AG04450 (cell line): ENCODE measurements around the gene PRM3. TPM values are rescaled to one million over a fixed set of nuclear protein-coding genes. Genes with fewer than 3 reads are reported as not detected.

Experiments used
- CTCF ChIA-PET: fragments of 300-600, 350-600 bp; formaldehyde crosslinking; extraction: SDS; loops from one replicate; lab custom pipeline; 2022; ENCODE audit warnings: antibody characterized with exemption, inconsistent platforms; lab: Charles Lee
- POLR2A ChIA-PET: fragments of 350-600 bp; formaldehyde crosslinking; extraction: SDS; loops from one replicate; lab custom pipeline; 2021; ENCODE audit warnings: antibody characterized with exemption, inconsistent platforms; lab: Yijun Ruan, JAX
- DNase-seq: peaks from one replicate; pipeline ENCODE4 v3.0.0-alpha.2; 2011; ENCODE audit warnings: low read depth, low spot score
- H3K27ac ChIP-seq: one replicate; pipeline ENCODE4 v1.5.1; 2012; ENCODE audit warnings: low read depth, low read length, control low read depth
- H3K27me3 ChIP-seq: one replicate; pipeline ENCODE4 v1.6.0; 2012; ENCODE audit warnings: low read length; ENCODE audit not compliant: control insufficient read depth, insufficient read depth
- H3K4me3 ChIP-seq: 2 replicates; pipeline ENCODE4 v1.5.1; 2011; ENCODE audit warnings: mild to moderate bottlenecking, low read depth, low read length, control low read depth
- H3K9me3 ChIP-seq: 2 replicates; pipeline ENCODE4 v1.5.1; 2012; ENCODE audit warnings: low read length; ENCODE audit not compliant: control insufficient read depth, insufficient read depth
- CTCF ChIP-seq: IDR thresholded peaks from 2 replicates; pipeline ENCODE4 v1.5.1; 2011; ENCODE audit warnings: low read depth, low read length, control low read depth, inconsistent platforms
- polyA plus RNA-seq: library from polyadenylated mRNA; depleted of rRNA; stranded (reverse); fragments of >200 nt; gene quantifications from 2 replicates; pipeline ENCODE4 v1.2.3, GENCODE V29; 2011

The PRM3 gene
- polyA plus RNA-seq, 1 experiment: not detected

DNA sequence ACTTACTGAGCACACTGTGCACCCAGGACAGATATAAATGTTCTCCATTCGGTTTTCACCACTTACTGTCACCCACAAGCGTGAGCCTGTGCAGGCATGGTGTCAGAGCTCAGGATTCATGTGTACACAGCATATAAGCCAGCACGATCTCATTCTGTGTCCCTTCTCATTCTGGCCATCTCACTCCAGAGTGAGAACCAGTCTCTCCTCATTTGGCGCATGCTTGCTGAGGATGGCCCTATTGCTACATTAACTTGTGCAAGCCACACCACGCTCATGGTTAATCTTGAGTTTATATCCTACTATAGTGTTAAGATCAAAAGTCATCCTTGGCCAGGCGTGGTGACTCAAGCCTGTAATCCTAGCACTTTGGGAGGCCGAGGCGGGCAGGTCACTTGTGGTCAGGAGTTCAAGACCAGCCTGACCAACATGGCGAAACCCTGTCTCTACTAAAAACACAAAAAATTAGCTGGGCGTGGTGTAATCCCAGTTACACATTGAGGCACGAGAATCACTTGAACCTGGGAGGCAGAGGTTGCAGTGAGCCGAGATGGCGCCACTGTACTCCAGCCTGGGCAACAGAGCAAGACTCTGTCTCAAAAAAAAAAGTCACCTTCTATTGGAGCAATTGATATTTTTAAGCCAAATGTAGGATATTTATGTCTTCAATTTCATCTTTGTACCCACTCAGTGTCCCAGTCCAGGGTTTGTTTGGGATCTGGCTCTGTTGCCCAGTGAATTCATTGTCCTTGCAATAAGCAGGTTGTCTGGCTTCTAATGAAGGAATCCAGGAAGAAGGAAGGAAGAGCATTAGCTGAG, 38.3 kb downstream of the PRM3 start:
- POLR2A ChIA-PET: no interaction called here
- TF ChIP-seq CTCF: no peak
- Histone ChIP-seq H3K27ac (no peak overlapping the region), H3K4me3 (no peak overlapping the region), H3K27me3 (no peaks in the 10 kb centered on the region), H3K9me3 (no peaks in the 10 kb centered on the region)
- DNase-seq: no peak
- CTCF ChIA-PET: no interaction called here

DNA sequence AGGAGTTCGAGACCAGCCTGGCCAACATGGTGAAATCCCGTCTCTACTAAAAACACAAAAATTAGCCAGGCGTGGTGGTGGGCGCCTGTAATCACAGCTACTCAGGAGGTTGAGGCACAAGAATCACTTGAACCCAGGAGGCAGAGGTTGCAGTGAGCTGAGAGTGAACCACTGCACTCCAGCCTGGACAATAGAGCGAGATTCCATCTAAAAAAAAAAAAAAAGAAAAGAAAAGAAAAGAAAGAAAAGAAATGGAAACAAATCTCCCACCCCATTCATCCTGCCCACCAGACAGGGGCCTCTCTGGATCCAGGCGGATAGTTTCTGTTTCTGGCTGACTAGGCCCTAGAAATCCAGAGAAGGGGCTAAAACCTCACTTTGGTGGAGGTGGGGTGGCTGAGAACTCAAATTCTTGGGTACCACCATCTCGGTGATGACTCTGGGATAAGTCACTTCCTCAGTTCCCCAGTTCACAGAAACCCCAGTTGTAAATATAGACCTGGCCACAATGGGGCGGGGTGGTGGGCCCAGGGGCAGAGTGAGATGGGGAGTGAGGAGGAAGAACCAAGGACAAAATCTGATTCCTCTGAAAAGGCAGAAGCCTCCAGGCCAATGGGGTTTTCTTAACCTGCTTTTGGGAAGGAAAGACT, 39.6 kb downstream of the PRM3 start:
- DNase-seq: no peak
- ChIA-PET CTCF (interaction anchor here (1.2 kb wide), 1 partner anchor 32 kb away, joined by 3 read pairs; no protein-coding TSS in a partner anchor), POLR2A (interaction anchor here (0.6 to 0.7 kb wide), 2 partner anchors 21 to 33 kb away, joined by 3 to 4 read pairs; no protein-coding TSS in a partner anchor)
- H3K27ac ChIP-seq: no peak overlapping the region
- no peaks in the 10 kb centered on the region for H3K27me3 ChIP-seq
- H3K9me3 ChIP-seq: no peaks in the 10 kb centered on the region
- no peak for TF ChIP-seq CTCF
- H3K4me3 ChIP-seq: no peak overlapping the region

- Histone ChIP-seq H3K27me3 (no peaks in the 10 kb centered on the region), H3K4me3 (no peak overlapping the region), H3K9me3 (no peaks in the 10 kb centered on the region), H3K27ac (no peak overlapping the region)
- DNase-seq: no peak
- ChIA-PET CTCF (interaction anchor here (1.2 kb wide), 1 partner anchor 31 kb away, joined by 3 read pairs; no protein-coding TSS in a partner anchor), POLR2A (interaction anchor here (0.6 to 0.7 kb wide), 2 partner anchors 22 to 33 kb away, joined by 3 to 4 read pairs; no protein-coding TSS in a partner anchor)
- no peak for TF ChIP-seq CTCF
Measured at GRCh38 chr16:11232852-11233726, 40.3 kb downstream of the PRM3 start.

GRCh38 chr16:11232302-11232851, 41.1 kb downstream of the PRM3 start:
- H3K4me3 ChIP-seq: no peak overlapping the region
- H3K27ac ChIP-seq: no peak overlapping the region
- ChIA-PET POLR2A (no interaction called here), CTCF (no interaction called here)
- TF ChIP-seq CTCF: no peak
- H3K9me3 ChIP-seq: no peaks in the 10 kb centered on the region
- no peaks in the 10 kb centered on the region for H3K27me3 ChIP-seq
- no peak for DNase-seq
